ACC112 (cell line): Measurements from ENCODE around the gene E2F1.

Experiments
- H2AFZ ChIP-seq: fragments of 200-600 bp; sonication (generic); one replicate; pipeline ENCODE4 v1.6.0; 2017; ENCODE audit warnings: antibody characterized with exemption, low read length; ENCODE audit not compliant: unreplicated experiment
- H3K27ac ChIP-seq: fragments of 200-600 bp; sonication (generic); 2 replicates; pipeline ENCODE4 v1.5.1; 2014; ENCODE audit warnings: low read depth, mild to moderate bottlenecking, antibody characterized with exemption, low read length, moderate library complexity
- H3K27me3 ChIP-seq: fragments of 200-600 bp; sonication (generic); 2 replicates; pipeline ENCODE4 v1.6.1; 2014; ENCODE audit warnings: mild to moderate bottlenecking, antibody characterized with exemption, low read length, moderate library complexity, mixed read lengths; ENCODE audit not compliant: insufficient read depth
- H3K36me3 ChIP-seq: fragments of 200-600 bp; sonication (generic); 2 replicates; pipeline ENCODE4 v1.6.1; 2016; ENCODE audit warnings: mild to moderate bottlenecking, antibody characterized with exemption, low read length, moderate library complexity, mixed read lengths; ENCODE audit not compliant: insufficient read depth
- H3K4me1 ChIP-seq: fragments of 200-600 bp; sonication (generic); one replicate; pipeline ENCODE4 v1.6.1; 2016; ENCODE audit warnings: low read length, mixed read lengths; ENCODE audit not compliant: insufficient read depth, unreplicated experiment, control insufficient read depth
- H3K4me3 ChIP-seq: fragments of 200-600 bp; sonication (generic); 2 replicates; pipeline ENCODE4 v1.5.1; 2014; ENCODE audit warnings: mild to moderate bottlenecking, low read depth, low read length
- H3K79me2 ChIP-seq: fragments of 200-600 bp; sonication (generic); one replicate; pipeline ENCODE4 v1.6.0; 2016; ENCODE audit warnings: low read length; ENCODE audit not compliant: control insufficient read depth, unreplicated experiment, insufficient read depth

E2F1 gene

DNA sequence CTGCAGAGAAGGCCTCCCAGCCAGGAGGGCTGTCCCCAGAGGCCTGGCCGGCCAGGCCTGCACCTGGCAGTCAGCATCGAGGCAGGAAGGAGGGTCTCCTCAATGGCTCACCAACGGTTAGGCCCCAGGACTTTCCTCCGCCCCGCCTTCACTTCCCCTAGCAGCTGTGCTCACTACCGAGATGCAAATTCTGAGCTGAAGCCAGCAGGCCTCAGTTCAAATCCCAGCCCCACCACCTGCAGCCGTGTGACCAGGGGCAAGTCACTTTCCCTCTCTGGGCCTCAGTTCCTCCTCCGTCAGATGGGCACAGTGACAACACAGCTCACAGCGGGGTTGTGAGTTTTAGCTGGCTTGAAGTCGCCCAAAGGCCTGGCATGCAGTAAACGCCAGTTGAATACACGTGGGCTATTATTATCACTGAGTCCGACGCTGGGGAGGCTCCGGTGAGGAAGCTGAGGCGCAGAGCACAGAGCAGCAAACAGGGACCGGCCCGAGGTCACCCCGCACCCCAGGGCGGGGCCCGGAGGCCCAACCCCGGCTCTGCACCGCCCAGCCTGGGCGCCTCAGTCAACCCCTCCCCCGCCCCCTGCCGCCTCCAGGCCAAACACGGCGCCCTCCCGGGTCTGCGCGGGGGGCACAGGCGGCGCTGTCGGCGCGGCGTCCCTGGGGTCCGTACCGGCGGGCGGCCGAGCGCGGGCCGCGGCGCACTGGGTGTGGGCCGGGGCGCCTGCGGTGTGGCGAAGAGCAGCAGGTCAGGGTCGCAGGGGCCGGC lies 671 bp downstream of the E2F1 start:
- Histone ChIP-seq H3K36me3 (no peaks in the 10 kb centered on the region), H2AFZ (peak overlapping the region; percentile 51), H3K4me1 (peaks cover 58% of the 10 kb centered on the region), H3K4me3 (peak overlapping the region; percentile 91), H3K27ac (peak overlapping the region; percentile 45; the same call in 1 of the 2 replicates), H3K79me2 (peaks cover 30% of the 10 kb centered on the region), H3K27me3 (no peaks in the 10 kb centered on the region)

DNA sequence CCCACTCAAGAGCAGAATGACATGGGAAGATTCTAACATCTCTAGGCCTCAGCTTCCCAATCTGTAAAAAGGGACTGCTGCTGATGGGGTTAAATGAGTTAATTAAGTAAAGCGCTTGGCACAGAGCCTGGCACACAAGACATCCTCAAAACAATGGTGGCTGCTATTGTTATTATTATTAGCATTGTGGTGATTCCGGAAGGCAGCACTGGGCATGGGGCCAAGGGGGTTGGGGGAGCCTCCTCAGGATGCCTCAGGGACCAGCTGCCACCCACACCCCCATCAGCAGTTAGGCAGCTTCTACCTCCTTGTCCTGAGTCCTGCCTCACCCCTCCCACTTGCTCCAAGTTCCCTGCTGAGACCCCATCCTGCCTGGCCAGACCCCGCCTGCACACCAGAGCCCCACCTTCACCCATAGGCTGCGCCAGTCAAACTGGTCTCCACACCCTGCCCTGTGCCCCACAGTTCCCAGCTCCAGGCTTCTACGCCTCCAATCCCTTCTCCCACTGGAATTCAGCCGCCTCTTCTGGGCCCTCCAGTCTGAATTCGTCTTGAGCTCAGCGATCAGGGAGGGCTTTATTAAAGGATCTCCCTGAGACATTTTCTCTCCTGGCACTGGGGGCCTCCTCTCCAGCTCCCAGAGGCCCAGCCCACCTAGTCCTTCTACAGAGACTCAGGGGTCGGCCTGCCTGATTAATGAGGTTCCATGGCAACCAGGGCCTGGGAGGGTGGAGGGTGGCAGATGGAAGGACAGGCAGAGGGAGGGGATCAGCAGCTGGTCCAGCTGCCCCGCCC lies 1.5 kb downstream of the E2F1 start:
- Histone ChIP-seq H3K36me3 (no peaks in the 10 kb centered on the region), H3K27ac (no peak overlapping the region), H3K4me1 (peaks cover 54% of the 10 kb centered on the region), H3K79me2 (peaks cover 30% of the 10 kb centered on the region), H2AFZ (no peak overlapping the region), H3K4me3 (peak overlapping the region; percentile 91), H3K27me3 (no peaks in the 10 kb centered on the region)

DNA sequence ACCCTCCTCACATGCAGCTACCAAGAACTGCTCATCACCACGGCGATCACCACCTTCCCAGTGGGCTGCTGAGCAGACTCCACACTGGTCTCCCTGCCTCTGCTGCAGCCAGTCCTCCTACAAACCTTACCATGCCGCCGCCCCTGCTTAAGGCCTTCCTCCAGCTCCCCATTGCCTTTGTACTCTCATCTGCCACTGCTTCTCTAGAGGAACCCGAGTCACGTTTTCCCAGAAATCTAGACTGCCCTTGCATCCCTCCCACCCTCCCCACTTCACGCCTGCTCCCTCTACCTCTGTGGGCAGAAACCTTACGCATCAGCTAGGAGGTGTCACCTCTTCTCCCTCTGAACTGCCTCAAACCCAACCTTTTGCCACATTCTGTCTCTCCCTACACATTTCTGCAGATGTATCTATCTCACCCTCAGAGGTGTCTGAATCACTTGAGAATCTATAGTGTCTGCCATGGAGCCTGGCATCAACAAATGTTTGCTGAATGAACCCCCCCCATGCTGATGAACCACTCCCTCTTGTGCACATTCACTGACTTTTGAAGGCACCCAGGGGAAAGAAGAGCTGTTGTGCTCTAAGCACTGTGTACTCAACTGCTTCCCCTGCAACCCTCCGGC lies 4.3 kb downstream of the E2F1 start:
- Histone ChIP-seq H3K27me3 (no peaks in the 10 kb centered on the region), H2AFZ (no peak overlapping the region), H3K36me3 (0 out of 2 replicates have a peak, but pooled peaks cover 8% of the 10 kb centered on the region), H3K27ac (no peak overlapping the region), H3K4me1 (peaks cover 39% of the 10 kb centered on the region), H3K79me2 (peaks cover 30% of the 10 kb centered on the region), H3K4me3 (no peak overlapping the region)

DNA sequence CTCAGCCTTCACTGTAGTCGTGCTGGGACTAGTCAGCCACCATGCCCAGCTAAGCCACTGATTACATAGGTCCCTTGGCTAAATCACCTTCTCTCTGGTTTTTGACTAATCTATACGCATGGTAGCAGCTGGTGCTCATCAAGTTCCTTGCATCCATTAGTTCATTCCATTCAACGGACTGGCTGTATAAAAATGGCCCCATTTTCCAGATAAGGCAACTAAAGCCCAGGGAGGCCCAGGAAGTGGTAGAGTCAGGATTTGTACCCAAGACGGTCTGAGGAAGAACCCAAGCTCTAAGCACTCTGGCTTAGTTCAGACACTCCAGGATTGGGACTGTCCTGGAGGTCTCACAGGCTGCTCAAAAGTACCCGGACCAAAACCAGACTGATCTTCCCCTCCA lies 4.9 kb downstream of the E2F1 start:
- peaks cover 30% of the 10 kb centered on the region for H3K79me2 ChIP-seq
- no peaks in the 10 kb centered on the region for H3K27me3 ChIP-seq
- H3K4me1 ChIP-seq, result peaks cover 36% of the 10 kb centered on the region
- H2AFZ ChIP-seq, result no peak overlapping the region
- 0 out of 2 replicates have a peak, but pooled peaks cover 8% of the 10 kb centered on the region for H3K36me3 ChIP-seq
- no peak overlapping the region for H3K4me3 ChIP-seq
- no peak overlapping the region for H3K27ac ChIP-seq

DNA sequence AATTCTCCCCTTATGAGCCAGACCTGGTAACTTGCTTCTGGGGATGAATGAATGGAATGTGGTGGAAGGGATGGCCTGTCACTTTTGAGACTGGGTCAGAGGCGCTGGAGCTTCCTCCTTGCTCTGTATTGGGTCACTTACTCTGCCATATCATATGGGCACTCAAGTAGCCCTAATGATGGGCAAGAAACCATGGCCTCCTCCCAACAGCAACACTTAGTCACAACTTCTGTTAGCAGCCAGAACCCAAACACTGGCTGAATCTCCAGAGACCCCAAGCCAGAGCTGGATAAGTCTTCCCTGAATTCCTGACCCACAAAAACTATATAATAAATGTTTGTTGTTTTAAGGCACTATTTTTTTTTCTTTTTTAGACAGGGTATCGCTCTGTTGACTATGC lies 5.5 kb downstream of the E2F1 start:
- 0 out of 2 replicates have a peak, but pooled peaks cover 8% of the 10 kb centered on the region for H3K36me3 ChIP-seq
- peaks cover 36% of the 10 kb centered on the region for H3K4me1 ChIP-seq
- H3K27ac ChIP-seq, result no peak overlapping the region
- H3K27me3 ChIP-seq, result no peaks in the 10 kb centered on the region
- H3K79me2 ChIP-seq, result peaks cover 30% of the 10 kb centered on the region
- no peak overlapping the region for H3K4me3 ChIP-seq
- no peak overlapping the region for H2AFZ ChIP-seq

DNA sequence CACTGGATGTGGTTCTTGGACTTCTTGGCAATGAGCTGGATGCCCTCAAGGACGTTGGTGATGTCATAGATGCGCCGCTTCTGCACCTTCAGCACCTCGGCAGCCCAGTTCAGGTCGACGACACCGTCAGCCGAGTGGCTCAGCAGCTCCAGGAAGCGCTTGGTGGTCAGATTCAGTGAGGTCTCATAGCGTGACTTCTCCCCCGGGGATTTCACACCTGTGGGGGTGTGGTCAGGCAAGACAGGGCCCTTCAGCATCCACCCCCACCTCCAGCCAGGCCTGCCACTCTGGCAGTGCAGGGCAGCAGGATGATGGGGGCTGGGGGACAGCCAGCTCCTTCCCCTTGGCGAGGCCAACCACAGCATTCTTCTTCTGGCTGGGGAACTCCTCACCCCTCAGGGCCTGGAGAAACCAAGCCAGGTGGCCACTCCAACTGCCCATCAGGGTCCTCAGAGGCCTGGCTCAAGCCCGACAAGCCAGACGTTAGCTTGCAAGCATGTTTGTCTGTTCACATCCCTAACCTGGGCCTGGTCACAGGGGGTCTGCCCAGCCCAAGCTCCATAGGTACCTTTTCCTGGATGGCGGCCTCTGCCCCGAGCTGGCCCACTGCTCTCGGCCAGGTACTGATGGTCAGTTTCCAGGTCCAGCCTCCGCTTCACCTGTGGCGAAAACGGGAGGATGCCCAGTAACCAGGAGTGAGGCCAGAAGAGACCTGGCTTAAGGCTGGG lies 6.3 kb downstream of the E2F1 start:
- no peak overlapping the region for H2AFZ ChIP-seq
- peaks cover 38% of the 10 kb centered on the region for H3K4me1 ChIP-seq
- 0 out of 2 replicates have a peak, but pooled peaks cover 8% of the 10 kb centered on the region for H3K36me3 ChIP-seq
- no peak overlapping the region for H3K27ac ChIP-seq
- H3K27me3 ChIP-seq, result no peaks in the 10 kb centered on the region
- peaks cover 23% of the 10 kb centered on the region for H3K79me2 ChIP-seq
- H3K4me3 ChIP-seq, result no peak overlapping the region

DNA sequence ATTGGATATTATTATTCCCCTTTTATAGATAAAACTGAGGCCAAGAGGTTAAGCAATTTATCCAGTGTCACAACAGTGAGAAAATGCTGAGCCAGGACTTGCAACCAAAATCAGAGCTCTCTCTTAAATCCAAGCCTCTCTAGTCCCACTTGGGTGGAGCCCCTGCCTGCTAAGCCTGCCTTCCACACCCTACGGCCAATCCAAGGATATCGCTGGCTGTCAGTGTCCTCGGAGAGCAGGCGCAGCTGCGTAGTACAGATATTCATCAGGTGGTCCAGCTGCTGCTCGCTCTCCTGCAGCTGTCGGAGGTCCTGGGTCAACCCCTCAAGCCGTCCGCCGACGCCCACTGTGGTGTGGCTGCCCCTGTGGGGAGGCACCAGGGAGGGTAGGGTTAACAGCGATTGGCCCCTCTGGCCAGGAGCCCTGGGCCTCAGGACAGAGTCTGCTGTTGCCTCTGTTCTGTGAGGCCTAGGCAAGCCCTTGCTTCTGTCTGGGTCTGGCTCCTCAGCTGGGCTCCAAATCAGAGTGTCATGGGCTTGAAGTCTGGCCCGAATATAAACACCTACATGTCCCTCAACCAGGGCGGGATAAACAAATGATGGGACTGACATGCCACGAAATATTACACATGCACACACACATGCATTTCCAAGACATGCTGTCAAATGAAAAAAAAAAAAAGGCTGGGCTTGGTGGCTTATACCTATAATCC lies 8.0 kb downstream of the E2F1 start:
- peaks cover 33% of the 10 kb centered on the region for H3K4me1 ChIP-seq
- H3K4me3 ChIP-seq, result no peak overlapping the region
- H3K27me3 ChIP-seq, result no peaks in the 10 kb centered on the region
- 0 out of 2 replicates have a peak, but pooled peaks cover 8% of the 10 kb centered on the region for H3K36me3 ChIP-seq
- H3K79me2 ChIP-seq, result peaks cover 18% of the 10 kb centered on the region
- no peak overlapping the region for H2AFZ ChIP-seq
- no peak overlapping the region for H3K27ac ChIP-seq

DNA sequence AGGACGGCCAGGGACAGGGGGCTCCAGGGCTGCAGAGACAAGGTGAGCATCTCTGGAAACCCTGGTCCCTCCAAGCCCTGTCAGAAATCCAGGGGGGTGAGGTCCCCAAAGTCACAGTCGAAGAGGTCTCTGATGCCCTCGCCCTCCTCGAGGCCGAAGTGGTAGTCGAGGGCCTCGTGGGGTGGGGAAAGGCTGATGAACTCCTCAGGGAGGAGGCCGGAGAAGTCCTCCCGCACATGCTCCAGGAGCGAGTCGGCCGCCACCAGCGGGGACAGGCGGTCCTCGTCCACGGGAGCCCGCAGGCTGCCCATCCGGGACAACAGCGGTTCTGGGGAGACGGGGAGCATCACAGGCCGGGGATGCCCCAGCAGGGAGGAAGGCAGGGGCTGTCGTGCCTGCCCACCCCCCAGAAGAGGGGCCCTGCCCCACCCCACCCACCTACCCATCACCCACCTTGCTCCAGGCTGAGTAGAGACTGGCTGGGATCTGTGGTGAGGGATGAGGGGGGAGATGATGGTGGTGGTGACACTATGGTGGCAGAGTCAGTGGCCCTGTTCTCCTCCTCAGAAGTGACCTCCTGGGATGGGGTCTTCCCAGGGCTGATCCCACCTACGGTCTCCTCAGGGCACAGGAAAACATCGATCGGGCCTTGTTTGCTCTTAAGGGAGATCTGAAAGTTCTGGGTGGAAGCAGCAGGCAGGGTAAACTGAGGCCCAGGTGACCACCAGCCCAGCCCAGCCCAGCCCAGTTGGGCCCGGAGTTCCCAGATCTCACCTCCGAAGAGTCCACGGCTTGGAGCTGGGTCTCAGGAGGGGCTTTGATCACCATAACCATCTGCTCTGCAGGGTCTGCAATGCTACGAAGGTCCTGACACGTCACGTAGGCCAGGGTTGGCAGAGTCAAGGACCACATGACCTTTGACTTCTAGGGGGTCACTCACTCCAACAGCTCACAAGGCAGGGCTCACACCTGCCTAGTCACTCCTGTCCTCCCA lies 9.2 kb downstream of the E2F1 start:
- H3K27ac ChIP-seq, result no peak overlapping the region
- H3K4me3 ChIP-seq, result no peak overlapping the region
- H2AFZ ChIP-seq, result no peak overlapping the region
- no peaks in the 10 kb centered on the region for H3K27me3 ChIP-seq
- H3K36me3 ChIP-seq, result 0 out of 2 replicates have a peak, but pooled peaks cover 8% of the 10 kb centered on the region
- peaks cover 36% of the 10 kb centered on the region for H3K4me1 ChIP-seq
- peaks cover 18% of the 10 kb centered on the region for H3K79me2 ChIP-seq

DNA sequence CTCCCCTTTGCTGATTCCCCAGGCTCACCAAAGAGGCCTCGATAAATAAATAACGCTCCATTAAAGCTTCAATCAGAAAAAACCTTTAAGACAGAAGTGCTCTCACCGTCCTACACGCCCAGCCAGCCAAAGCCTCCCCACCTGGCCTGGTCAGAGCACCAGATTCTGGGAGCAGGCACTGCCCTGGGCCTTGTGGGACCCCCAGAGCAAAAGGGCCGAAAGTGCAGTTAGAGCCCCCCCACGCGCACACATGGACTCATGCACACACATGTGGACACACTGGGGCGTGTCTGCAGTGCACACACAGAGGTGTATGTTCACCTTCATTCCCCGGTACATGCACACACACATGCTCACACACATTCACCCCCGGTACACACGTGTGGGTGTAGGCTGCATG lies 10.1 kb downstream of the E2F1 start:
- Histone ChIP-seq H2AFZ (no peak overlapping the region), H3K79me2 (peaks cover 13% of the 10 kb centered on the region), H3K4me1 (peaks cover 32% of the 10 kb centered on the region), H3K27me3 (no peaks in the 10 kb centered on the region), H3K27ac (no peak overlapping the region), H3K36me3 (0 out of 2 replicates have a peak, but pooled peaks cover 8% of the 10 kb centered on the region), H3K4me3 (no peak overlapping the region)
